Stimulated activated CD4-positive, alpha-beta T cell treated with anti-CD3 and anti-CD28 coated beads, Interleukin-4, amount 100 ng/mL, for 48 hours (primary cell): ENCODE results near the gene ARHGEF2.
A peak's percentile ranks its signal among the peaks of the same experiment; 100 is the strongest.

Experiments used
- DNase-seq, 2 donors: peaks; one replicate each; pipeline ENCODE4 v3.0.0-alpha.2; 2020; ENCODE audit warnings: low read depth in 2 of 2

ARHGEF2 gene

GRCh38 chr1:155978325-155978972 is at the start of gene ARHGEF2:
Gene ARHGEF2, minus strand, starts transcription at chr1:155978547. Its CDS starts 120 bp downstream, at chr1:155978427.
- DNase-seq = peak; percentile 69 to 79

- DNase-seq = no peak
Observed at GRCh38 chr1:156026588-156026987, 48.2 kb upstream of the ARHGEF2 start.

GRCh38 chr1:156025876-156026275 is 47.5 kb upstream of the ARHGEF2 start:
- DNase-seq = peak in 1 of 2 donors; percentile 26

- DNase-seq = no peak
Observed at GRCh38 chr1:156024801-156025200, 46.5 kb upstream of the ARHGEF2 start.

GRCh38 chr1:156021954-156022353 is 43.6 kb upstream of the ARHGEF2 start:
- no peak for DNase-seq

GRCh38 chr1:156021093-156021428 is 42.7 kb upstream of the ARHGEF2 start:
- no peak for DNase-seq

- DNase-seq = peak; percentile 66 to 81
Observed at GRCh38 chr1:156020293-156021092, 42.1 kb upstream of the ARHGEF2 start, which contains the start of gene SSR2. Gene SSR2, minus strand, starts transcription at chr1:156020951. Its CDS starts 784 bp downstream, at chr1:156020167.

- no peak for DNase-seq
Observed at GRCh38 chr1:156019946-156020292, 41.6 kb upstream of the ARHGEF2 start.

- no peak for DNase-seq
Observed at GRCh38 chr1:156014829-156015228, 36.5 kb upstream of the ARHGEF2 start.

- no peak for DNase-seq
Observed at GRCh38 chr1:156012051-156012817, 33.9 kb upstream of the ARHGEF2 start.

GRCh38 chr1:156009404-156009803 is 31.1 kb upstream of the ARHGEF2 start:
- no peak for DNase-seq

- no peak for DNase-seq
Observed at GRCh38 chr1:156006666-156007376, 28.5 kb upstream of the ARHGEF2 start.

GRCh38 chr1:156004843-156005584 is 26.7 kb upstream of the ARHGEF2 start:
- DNase-seq = no peak

GRCh38 chr1:156003923-156004188 is 25.5 kb upstream of the ARHGEF2 start:
- no peak for DNase-seq

- DNase-seq = no peak
Observed at GRCh38 chr1:156002188-156002911, 24.0 kb upstream of the ARHGEF2 start.

GRCh38 chr1:156001662-156002171 is 23.4 kb upstream of the ARHGEF2 start:
- DNase-seq = no peak

GRCh38 chr1:156001021-156001661 is 22.8 kb upstream of the ARHGEF2 start:
- DNase-seq = no peak

- DNase-seq = no peak
Observed at GRCh38 chr1:155999964-156000363, 21.6 kb upstream of the ARHGEF2 start.

- DNase-seq = no peak
Observed at GRCh38 chr1:155996166-155996565, 17.8 kb upstream of the ARHGEF2 start.

- no peak for DNase-seq
Observed at GRCh38 chr1:155993595-155993994, 15.2 kb upstream of the ARHGEF2 start.
